Myometrial cell (primary cell): ENCODE measurements around the gene ARHGDIB. TPM values are rescaled to one million over a fixed set of nuclear protein-coding genes. Genes with fewer than 3 reads are reported as not detected.

ENCODE experiments used
- total RNA-seq: library from RNA; depleted of rRNA; stranded (reverse); fragments of >200 nt; gene quantifications from 2 replicates; pipeline ENCODE4 v1.2.3, GENCODE V29; 2015

The ARHGDIB gene
- total RNA-seq = 17.3 and 26.9 TPM in 2 replicates

GRCh38 chr12:14961466-14962152 is at the start of gene ARHGDIB:
TSS of gene ARHGDIB (minus strand) at chr12:14961601. CDS start at chr12:14950712, 10,889 bp downstream.

GRCh38 chr12:14972816-14973215 is 11.4 kb upstream of the ARHGDIB start, which contains the start of gene PDE6H:
TSS of gene PDE6H (plus strand) at chr12:14973042. CDS start at chr12:14978013, 4,971 bp downstream.

GRCh38 chr12:14938301-14938700 is 23.1 kb downstream of the ARHGDIB start, which contains the start of gene ERP27:
TSS of gene ERP27 (minus strand) at chr12:14938537. CDS start at chr12:14938508, 29 bp downstream.

Other genes starting within 250 kb of the ARHGDIB start
- 16.1 and 18.4 TPM in 2 replicates for gene WBP11, start 158.1 kb downstream of the ARHGDIB start, total RNA-seq
- gene C12orf60, start 157.9 kb downstream of the ARHGDIB start, total RNA-seq = 1.4 and 1.9 TPM in 2 replicates
- not detected in 2 replicates for gene SMCO3, start 147.4 kb downstream of the ARHGDIB start, total RNA-seq
- gene ART4, start 118.1 kb downstream of the ARHGDIB start, total RNA-seq = not detected in 2 replicates
- 11.2 and 12.8 TPM in 2 replicates for gene MGP, start 75.7 kb downstream of the ARHGDIB start, total RNA-seq
- not detected in 2 replicates for gene ERP27, start 23.1 kb downstream of the ARHGDIB start, total RNA-seq
- gene PDE6H, start 11.4 kb upstream of the ARHGDIB start, total RNA-seq = not detected in 2 replicates